Panc1 (cell line): Measurements from ENCODE around the gene DPH5.
"Not testable (repeated sequence)": the region's sequence is repeated elsewhere in the genome, so short reads cannot be mapped to it uniquely, and the experiment has no call there.

ENCODE experiments used
- POLR2AphosphoS5 ChIP-seq: IDR thresholded peaks from 2 replicates; pipeline ENCODE4 v1.6.1; 2012; ENCODE audit warnings: mild to moderate bottlenecking, low read depth, low read length, moderate library complexity
- REST ChIP-seq, 2 experiments: IDR thresholded peaks; 2 replicates each; pipeline ENCODE4 v1.6.1; 2011 to 2012; ENCODE audit warnings: low read depth in 2 of 2, control low read depth in 1 of 2, low read length in 1 of 2, mild to moderate bottlenecking in 1 of 2, moderate library complexity in 1 of 2; ENCODE audit not compliant: insufficient read depth in 1 of 2
- SIN3A ChIP-seq: IDR thresholded peaks from 2 replicates; pipeline ENCODE4 v1.6.1; 2012; ENCODE audit warnings: low read depth, mild to moderate bottlenecking, low read length, moderate library complexity, borderline replicate concordance; ENCODE audit not compliant: insufficient read depth
- TF ChIP-seq, protein P1 (sequence below): fragments of 450-650 bp; IDR thresholded peaks from 2 replicates; pipeline ENCODE4 v1.5.1; 2017; ENCODE audit warnings: mild to moderate bottlenecking

DNA sequence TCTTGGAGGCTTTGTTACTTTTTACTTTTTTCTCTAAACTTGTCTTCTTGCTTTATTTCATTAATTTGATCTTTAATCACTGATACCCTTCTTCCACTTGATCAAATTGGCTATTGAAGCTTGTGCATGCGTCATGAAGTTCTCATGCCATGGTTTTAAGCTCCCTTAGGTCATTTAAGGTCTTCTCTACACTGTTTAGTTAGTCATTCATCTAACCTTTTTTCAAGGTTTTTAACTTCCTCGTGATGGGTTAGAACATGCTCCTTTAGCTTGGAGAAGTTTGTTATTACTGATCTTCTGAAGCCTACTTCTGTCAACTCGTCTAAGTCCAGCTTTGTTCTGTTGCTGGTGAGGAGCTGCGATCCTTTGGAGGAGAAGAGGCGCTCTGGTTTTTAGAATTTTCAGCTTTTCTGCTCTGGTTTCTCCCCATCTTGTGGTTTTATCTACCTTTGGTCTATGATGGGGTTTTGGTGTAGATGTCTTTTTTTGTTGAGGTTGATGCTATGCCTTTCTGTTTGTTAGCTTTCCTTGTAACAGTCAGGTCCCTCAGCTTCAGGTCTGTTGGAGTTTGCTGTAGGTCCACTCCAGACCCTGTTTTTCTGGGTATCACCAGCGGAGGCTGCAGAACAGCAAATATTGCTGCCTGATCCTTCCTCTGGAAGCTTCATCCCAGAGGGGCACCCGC, 76.7 kb downstream of the DPH5 start:
- TF ChIP-seq POLR2AphosphoS5; REST (IDR thresholded peaks at IDR 0.05; ENCODE audit: insufficient read depth in 1 of 2, low read depth in 2 of 2, low read length in 1 of 2); SIN3A: not testable (repeated sequence)
- TF ChIP-seq, protein P1, sequence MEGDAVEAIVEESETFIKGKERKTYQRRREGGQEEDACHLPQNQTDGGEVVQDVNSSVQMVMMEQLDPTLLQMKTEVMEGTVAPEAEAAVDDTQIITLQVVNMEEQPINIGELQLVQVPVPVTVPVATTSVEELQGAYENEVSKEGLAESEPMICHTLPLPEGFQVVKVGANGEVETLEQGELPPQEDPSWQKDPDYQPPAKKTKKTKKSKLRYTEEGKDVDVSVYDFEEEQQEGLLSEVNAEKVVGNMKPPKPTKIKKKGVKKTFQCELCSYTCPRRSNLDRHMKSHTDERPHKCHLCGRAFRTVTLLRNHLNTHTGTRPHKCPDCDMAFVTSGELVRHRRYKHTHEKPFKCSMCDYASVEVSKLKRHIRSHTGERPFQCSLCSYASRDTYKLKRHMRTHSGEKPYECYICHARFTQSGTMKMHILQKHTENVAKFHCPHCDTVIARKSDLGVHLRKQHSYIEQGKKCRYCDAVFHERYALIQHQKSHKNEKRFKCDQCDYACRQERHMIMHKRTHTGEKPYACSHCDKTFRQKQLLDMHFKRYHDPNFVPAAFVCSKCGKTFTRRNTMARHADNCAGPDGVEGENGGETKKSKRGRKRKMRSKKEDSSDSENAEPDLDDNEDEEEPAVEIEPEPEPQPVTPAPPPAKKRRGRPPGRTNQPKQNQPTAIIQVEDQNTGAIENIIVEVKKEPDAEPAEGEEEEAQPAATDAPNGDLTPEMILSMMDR, result not testable (repeated sequence)
